KOPT-K1 (cell line): Measurements from ENCODE around the gene ABT1.

Experiments used
- H3K27ac ChIP-seq: fragments of 200-600 bp; sonication (generic); 2 replicates; pipeline ENCODE4 v1.5.1; 2016; ENCODE audit warnings: antibody characterized with exemption, mild to moderate bottlenecking, low read depth, low read length; ENCODE audit not compliant: poor library complexity, severe bottlenecking
- H3K36me3 ChIP-seq: fragments of 200-600 bp; sonication (generic); 2 replicates; pipeline ENCODE4 v1.5.1; 2017; ENCODE audit warnings: antibody characterized with exemption, mild to moderate bottlenecking, low read length, moderate library complexity; ENCODE audit not compliant: insufficient read depth
- H3K9me3 ChIP-seq: fragments of 200-600 bp; sonication (generic); 2 replicates; pipeline ENCODE4 v1.5.1; 2017; ENCODE audit warnings: antibody characterized with exemption, low read length, mild to moderate bottlenecking; ENCODE audit not compliant: insufficient read depth, poor library complexity, severe bottlenecking

Gene ABT1

GRCh38 chr6:26563488-26563887, 33.3 kb upstream of the ABT1 start:
- Histone ChIP-seq H3K9me3 (no peaks in the 10 kb centered on the region), H3K27ac (no peak overlapping the region), H3K36me3 (no peaks in the 10 kb centered on the region)

GRCh38 chr6:26568601-26569432, 27.9 kb upstream of the ABT1 start:
- peak overlapping the region; percentile 22 for H3K27ac ChIP-seq
- H3K36me3 ChIP-seq = no peaks in the 10 kb centered on the region
- no peaks in the 10 kb centered on the region for H3K9me3 ChIP-seq

GRCh38 chr6:26569433-26569764, 27.4 kb upstream of the ABT1 start:
- no peaks in the 10 kb centered on the region for H3K36me3 ChIP-seq
- H3K9me3 ChIP-seq = no peaks in the 10 kb centered on the region
- no peak overlapping the region for H3K27ac ChIP-seq

GRCh38 chr6:26570027-26570809, 26.5 kb upstream of the ABT1 start:
- H3K27ac ChIP-seq = no peak overlapping the region
- no peaks in the 10 kb centered on the region for H3K9me3 ChIP-seq
- H3K36me3 ChIP-seq = no peaks in the 10 kb centered on the region

DNA sequence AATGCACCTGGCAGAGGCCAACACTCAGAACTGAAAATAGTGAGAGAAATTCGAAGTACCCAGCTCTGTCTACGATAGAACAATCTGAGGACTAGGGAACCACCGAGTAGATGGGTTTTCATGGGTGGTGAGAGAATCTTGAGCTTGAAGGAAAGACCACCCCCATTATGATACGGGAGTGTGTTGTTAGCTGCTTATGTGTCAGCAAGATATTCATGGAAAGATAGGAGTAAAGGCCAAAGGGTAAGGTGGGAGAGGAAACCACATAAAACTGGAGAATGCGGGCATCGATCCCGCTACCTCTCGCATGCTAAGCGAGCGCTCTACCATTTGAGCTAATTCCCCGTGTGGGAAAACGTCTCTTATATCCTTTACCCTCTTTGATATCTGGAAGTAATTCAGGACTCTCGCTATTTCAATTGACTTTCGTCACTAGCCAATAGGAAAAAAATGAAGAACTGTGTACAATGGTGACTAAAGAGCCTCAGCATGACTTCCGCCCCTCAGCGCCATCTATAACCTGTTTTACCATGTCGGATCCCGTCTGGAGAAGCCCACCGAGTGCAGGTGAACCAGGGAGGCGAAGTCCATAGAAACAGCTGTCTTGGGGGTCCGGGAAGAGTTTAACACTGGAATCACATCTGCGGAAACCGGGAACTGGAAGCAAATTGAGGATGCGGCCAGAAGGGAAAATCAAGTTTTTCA, 25.0 kb upstream of the ABT1 start:
- H3K27ac ChIP-seq = no peak overlapping the region
- H3K36me3 ChIP-seq = no peaks in the 10 kb centered on the region
- no peaks in the 10 kb centered on the region for H3K9me3 ChIP-seq

GRCh38 chr6:26575494-26575939, 21.2 kb upstream of the ABT1 start:
- Histone ChIP-seq H3K36me3 (no peaks in the 10 kb centered on the region), H3K27ac (no peak overlapping the region), H3K9me3 (peaks cover 14% of the 10 kb centered on the region)

GRCh38 chr6:26576407-26576843, 20.3 kb upstream of the ABT1 start:
- Histone ChIP-seq H3K36me3 (no peaks in the 10 kb centered on the region), H3K27ac (no peak overlapping the region), H3K9me3 (peaks cover 14% of the 10 kb centered on the region)

DNA sequence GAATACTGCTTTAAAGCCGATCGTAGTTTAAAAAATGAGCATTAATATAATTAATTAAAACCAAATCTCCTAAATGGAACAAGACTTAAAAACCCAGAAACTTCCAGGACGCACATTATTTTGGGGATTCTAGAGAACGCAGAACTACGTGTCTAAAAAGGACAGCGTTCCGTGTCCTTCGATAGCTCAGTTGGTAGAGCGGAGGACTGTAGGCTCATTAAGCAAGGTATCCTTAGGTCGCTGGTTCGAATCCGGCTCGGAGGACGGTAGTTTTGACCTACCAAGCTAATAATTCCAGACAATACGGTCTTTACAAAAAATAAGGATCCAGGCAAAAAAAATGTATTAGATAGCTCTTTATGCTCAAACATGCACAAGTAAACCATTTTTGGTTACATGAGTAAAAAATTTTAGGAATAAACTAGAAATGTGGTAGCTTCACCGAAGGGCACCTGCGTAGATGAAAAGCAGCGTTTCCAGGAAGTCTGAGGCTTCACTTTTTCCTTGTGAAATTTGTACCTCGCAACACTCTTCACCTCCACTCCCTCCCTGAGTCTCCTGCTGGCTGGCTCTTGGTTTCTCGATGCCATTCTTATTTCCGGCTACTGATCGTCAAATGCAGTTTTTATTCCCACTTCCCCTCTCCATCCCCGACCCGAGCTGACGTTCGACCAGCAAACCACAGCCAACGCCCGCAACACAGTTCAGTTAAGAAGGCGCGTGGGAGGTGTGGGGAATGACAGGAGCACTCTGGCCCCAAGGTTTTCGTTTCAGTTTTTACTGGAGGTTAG, 19.6 kb upstream of the ABT1 start:
- Histone ChIP-seq H3K27ac (no peak overlapping the region), H3K9me3 (peaks cover 14% of the 10 kb centered on the region), H3K36me3 (no peaks in the 10 kb centered on the region)

DNA sequence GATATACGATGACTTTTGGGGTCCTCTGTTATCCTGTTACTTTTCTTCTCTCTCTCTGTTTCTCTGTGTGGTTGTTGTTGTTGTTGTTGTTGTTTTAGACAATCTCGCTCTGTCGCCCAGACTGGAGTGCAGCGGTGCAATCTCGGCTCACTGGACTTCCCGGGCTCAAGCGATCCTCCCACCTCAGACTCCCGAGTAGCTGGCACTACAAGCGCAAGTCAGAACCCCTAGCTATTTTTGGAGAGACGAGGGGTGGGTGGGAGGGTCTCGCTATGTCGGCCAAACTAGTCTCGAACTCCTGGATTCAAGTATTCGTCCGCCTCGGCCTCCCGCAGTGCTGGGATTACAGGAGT, 19.1 kb upstream of the ABT1 start:
- Histone ChIP-seq H3K27ac (no peak overlapping the region), H3K36me3 (no peaks in the 10 kb centered on the region), H3K9me3 (peaks cover 14% of the 10 kb centered on the region)

GRCh38 chr6:26578279-26578678, 18.5 kb upstream of the ABT1 start:
- Histone ChIP-seq H3K27ac (no peak overlapping the region), H3K36me3 (no peaks in the 10 kb centered on the region), H3K9me3 (peaks cover 14% of the 10 kb centered on the region)

GRCh38 chr6:26578741-26579140, 18.0 kb upstream of the ABT1 start:
- no peak overlapping the region for H3K27ac ChIP-seq
- no peaks in the 10 kb centered on the region for H3K36me3 ChIP-seq
- H3K9me3 ChIP-seq = peaks cover 14% of the 10 kb centered on the region

DNA sequence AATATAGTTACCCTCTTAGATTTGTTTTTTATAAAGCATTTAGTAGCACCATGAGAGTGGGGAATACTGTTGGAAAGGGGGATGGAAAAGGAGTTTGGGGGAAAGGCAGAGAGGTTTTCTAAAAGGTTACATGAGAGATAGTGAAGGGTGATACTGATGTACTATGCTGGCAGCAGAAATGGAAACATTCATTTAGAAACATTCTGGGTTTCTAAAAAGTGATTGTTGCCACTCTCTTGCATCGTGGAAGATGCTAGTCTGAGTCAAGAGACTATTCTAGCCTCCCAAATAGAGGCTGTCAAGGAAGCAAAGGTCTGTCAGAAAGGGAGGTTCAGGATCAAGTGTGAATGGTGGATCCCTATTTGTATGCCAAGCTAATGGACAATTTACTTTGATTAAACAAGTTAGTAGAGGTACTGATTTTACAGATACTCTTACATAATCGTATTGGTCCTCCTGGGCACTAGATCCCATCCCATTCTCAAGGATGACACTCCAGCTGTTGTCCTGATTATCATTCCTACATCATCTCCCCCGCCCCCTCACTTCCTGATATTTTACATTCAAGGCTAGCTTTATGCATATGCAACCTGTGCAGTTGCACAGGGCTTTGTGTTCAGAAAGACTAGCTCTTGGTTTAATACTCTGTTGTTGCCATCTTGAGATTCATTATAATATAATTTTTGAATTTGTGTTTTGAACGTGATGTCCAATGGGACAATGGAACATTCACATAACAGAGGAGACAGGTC, 15.4 kb upstream of the ABT1 start:
- Histone ChIP-seq H3K27ac (no peak overlapping the region), H3K36me3 (no peaks in the 10 kb centered on the region), H3K9me3 (peaks cover 14% of the 10 kb centered on the region)

DNA sequence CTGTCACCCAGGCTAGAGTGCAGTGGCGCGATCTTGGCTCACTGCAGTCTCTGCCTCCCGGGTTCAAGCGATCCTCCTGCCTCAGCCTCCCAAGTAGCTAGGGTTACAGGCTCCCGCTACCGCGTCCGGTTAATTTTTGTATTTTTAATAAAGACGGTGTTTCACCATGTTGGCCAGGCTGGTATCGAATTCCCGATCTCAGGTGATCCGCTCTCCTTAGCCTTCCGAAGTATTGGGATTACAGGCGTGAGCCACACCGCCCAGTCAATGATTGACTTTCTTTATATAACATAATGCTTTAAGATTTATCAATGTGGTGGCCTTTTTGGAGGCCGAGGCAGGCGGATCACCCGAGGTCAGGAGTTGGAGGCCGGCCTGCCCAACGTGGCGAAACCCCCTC, 7.8 kb upstream of the ABT1 start:
- Histone ChIP-seq H3K27ac (no peak overlapping the region), H3K9me3 (no peaks in the 10 kb centered on the region), H3K36me3 (no peaks in the 10 kb centered on the region)

DNA sequence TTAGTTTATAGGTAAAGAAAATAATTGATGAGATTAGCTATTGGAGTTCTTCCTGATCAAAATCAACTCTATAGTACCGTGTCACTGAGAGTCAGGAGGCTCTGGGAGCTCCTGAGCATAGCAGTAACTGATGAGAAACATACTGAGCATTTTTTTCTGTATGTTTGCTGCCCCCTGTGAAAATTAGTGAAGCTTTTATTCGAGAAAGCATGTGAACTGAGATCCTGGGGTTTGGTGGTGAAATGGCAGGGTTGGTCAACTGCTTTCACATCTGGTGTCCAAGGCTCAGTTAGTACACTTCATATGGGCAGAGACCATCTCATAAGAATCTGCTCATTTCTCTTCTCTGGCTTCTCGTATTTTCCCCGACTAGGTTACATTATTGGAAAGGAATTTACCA, 4.1 kb upstream of the ABT1 start:
- Histone ChIP-seq H3K9me3 (no peaks in the 10 kb centered on the region), H3K36me3 (no peaks in the 10 kb centered on the region; the same call in 1 of the 2 replicates), H3K27ac (no peak overlapping the region)
